Measurements from ENCODE around the gene WDFY4. TPM values are rescaled to one million over a fixed set of nuclear protein-coding genes. Genes with fewer than 3 reads are reported as not detected.

The WDFY4 gene
- total RNA-seq, 1 experiment from 2014 or later = 0.22 TPM

GRCh38 chr10:48760983-48761382, 76.3 kb downstream of the WDFY4 start:
- H3K4me2 ChIP-seq (ENCODE audit: low read length) = no peak overlapping the region
- ChIA-PET CTCF (no interaction called here), RAD21 (ENCODE audit: low non-redundant PET in 1 of 2, low total read pairs in 2 of 2, uncharacterized antibody in 2 of 2, unreplicated experiment in 2 of 2) (no interaction called here), POLR2A (no interaction called here)
- H4K20me1 ChIP-seq (ENCODE audit: insufficient read depth) = no peaks in the 10 kb centered on the region
- TF ChIP-seq CTCF (IDR thresholded peaks at IDR 0.05 in 2 of 3, conservative IDR thresholded peaks at IDR 0.05 in 1 of 3; ENCODE audit: borderline replicate concordance in 1 of 3, insufficient read depth in 1 of 3, low read depth in 2 of 3, low read length in 2 of 3) (no peak), ZFX (IDR thresholded peaks at IDR 0.05) (no peak), ZNF274 (IDR thresholded peaks at IDR 0.05; ENCODE audit: low read depth, low read length) (no peak), FOSL1 (IDR thresholded peaks at IDR 0.05; ENCODE audit: low read depth) (no peak), MAX (IDR thresholded peaks at IDR 0.05) (no peak), EZH2 (IDR thresholded peaks at IDR 0.05) (no peak), TCF7L2 (IDR thresholded peaks at IDR 0.05; ENCODE audit: borderline replicate concordance, extremely low read depth, insufficient read depth, insufficient read length) (no peak), SIN3A (IDR thresholded peaks at IDR 0.05; ENCODE audit: low read depth) (no peak), CBX3 (IDR thresholded peaks at IDR 0.05; ENCODE audit: low read depth) (no peak), REST (IDR thresholded peaks at IDR 0.05; ENCODE audit: low read depth) (no peak), POLR2AphosphoS5 (IDR thresholded peaks at IDR 0.05; ENCODE audit: low read depth, low read length) (no peak), EGR1 (IDR thresholded peaks at IDR 0.05; ENCODE audit: low read depth) (no peak), ZBTB33 (IDR thresholded peaks at IDR 0.05; ENCODE audit: extremely low read depth, insufficient replicate concordance, low read length) (no peak), SP1 (IDR thresholded peaks at IDR 0.05; ENCODE audit: low read depth) (no peak), JUND (IDR thresholded peaks at IDR 0.05) (no peak)
- H3K9ac ChIP-seq (ENCODE audit: low read length) = no peak overlapping the region
- H3K36me3 ChIP-seq (ENCODE audit: control insufficient read depth in 1 of 2, insufficient read depth in 2 of 2, low read length in 2 of 2) = no peaks in the 10 kb centered on the region
- intact Hi-C loops (cut with micrococcal nuclease) = no loop called here
- H2AFZ ChIP-seq (ENCODE audit: low read depth, low read length, poor library complexity, severe bottlenecking) = no peak overlapping the region
- no peaks in the 10 kb centered on the region for H3K4me1 ChIP-seq (ENCODE audit: control insufficient read depth in 1 of 2, insufficient read depth in 2 of 2, low read length in 2 of 2)
- no peak overlapping the region for H3K27ac ChIP-seq (ENCODE audit: low read depth, low read length)
- no peaks in the 10 kb centered on the region for H3K9me2 ChIP-seq (ENCODE audit: insufficient read depth)
- no peaks in the 10 kb centered on the region for H3K9me3 ChIP-seq (ENCODE audit: control insufficient read depth in 1 of 2, insufficient read depth in 1 of 2, low read depth in 1 of 2, low read length in 2 of 2)
- DNase-seq (ENCODE audit: low read depth, low spot score) (no peak), ATAC-seq (no peak)
- H3K79me2 ChIP-seq (ENCODE audit: insufficient read depth, low read length) = no peaks in the 10 kb centered on the region
- BruUV-seq (replicated peaks) = no TSS peak
- H3K27me3 ChIP-seq (ENCODE audit: insufficient read depth, low read length) = peaks cover 63% of the 10 kb centered on the region
- H3K4me3 ChIP-seq (replicated peaks in 1 of 2; ENCODE audit: low read depth in 1 of 2, low read length in 2 of 2) = no peak overlapping the region
